ENCODE results near the gene IRF2.

Gene IRF2

DNA sequence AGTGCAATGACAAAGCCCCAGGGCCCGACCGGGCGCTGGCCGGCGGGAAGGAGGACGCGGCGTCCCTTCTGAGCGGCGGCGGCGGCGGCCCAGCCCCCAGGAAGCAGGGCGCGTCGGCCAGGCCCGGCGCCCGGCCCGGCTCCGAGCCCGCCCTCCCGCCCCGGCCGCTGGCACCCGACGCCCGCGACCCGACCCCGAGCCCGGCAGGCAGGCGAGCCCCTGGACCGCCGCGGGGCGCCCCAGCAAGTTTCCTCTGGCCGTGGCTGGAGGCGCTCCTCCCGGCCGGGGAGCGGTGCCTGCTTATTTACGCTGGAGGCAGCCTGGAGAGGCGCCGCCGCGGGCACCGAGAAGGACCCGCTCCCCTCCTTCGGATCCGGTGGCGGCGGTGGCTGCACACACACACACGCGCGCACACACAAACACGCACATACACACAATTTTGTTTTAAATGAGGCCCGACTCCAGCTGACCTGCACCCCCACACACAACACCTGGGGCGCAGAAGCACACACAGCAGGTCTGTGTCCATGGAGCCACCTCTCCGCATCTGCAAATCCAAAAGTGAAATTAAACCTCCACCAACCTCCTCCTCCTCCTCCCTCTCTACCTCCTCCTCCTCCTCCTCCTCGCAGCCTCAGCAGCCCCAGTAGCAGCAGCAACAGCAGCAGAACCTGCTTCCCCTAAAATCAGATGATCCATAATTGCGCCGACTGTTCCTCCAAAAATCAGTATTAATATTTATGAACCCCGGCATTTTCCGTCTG, 669 bp downstream of the IRF2 start:
- DNase-seq (ENCODE audit: low read depth) = peak; percentile 45

DNA sequence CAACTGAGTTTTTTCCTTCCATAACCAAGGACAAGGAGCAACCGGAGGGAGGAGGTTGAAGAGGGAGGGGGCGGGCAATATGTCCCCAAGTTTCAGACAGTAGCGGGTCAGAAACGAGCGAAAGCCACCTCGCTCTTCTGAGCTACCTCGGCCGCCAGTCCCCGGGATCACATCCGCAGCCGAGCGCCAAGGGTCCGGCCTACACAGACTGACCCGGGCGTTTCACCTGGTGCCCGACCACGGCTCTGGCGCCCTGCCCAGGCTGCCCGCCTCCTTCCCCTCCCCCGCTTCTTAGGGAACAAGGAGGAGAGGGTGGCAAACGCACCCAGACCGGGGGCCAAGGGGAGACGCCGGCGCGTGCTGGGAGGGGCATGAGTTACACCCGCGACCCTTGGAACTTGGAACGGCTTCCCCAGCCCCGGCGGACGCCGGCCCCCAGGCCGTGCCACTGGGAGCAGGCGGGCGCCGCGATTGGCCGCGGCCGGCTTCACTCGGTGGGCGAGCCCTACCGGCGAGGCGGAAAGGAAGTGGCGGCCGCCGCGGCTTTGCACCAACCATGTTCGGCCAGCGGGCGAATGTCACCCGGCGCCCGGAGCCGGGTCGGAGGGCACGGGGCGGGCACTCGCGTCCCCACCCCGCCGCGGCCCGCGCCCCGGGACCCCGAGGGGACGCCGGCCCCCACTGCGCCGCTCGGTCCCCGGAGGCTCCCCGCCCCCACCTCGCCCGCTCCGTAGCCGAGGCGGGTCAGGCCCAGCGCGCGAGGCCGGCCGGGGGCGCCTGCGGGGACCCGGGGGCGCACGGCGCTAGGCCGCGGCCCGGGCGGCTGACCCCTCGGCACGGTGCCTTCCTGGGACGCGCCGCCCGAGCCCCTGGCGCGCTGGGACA, 1.5 kb downstream of the IRF2 start:
- peak; percentile 65 for DNase-seq (ENCODE audit: low read depth)

DNA sequence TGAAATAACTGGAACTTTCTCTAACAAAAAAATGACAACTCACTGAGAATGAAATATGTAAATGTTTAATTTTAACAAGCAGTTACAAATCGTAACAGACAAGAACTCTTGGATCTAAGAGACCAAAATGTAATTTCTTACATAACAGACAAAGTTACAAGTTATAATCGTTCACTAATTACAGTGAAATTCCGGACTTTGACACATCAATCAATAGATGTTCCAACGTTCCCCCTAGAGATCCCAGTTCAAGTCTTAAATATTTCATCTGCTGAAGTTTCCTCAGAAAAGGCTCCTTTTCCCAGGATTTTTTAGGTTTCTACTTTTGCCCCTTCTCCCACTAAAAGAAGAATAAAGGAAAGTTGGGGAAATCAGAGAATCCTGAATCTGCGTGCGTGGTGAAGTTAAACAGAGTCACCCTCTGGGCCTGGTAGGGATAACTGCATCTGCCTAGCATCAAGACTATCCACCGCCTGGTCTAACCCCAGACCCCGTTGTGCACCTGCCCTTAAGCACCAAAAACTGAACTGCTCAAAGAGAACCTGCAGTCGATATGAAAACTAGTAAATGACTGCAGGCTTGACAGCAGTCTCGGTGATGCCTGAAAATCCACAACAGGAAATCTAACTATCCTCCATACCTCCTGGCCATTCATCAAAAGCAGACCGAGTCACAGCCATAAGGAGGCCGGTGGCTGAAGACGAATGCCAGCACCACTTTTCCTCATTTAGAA, 2.3 kb downstream of the IRF2 start:
- peak; percentile 30 for DNase-seq (ENCODE audit: low read depth)

DNA sequence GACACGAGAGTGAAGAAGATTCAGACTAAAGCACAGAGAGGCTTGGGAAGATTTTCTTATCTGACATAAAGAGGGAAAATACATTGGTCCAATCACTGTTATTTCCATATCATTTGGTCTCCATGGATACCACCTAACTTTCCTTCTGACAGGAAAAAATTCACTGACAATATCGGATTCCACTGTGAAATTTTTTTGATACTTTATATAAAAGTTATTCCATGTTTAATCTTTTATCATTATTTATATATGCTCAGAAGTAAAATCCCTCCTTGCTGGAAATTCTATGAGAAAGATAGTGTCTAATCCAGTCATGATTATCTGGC, 3.6 kb downstream of the IRF2 start:
- no peak for DNase-seq (ENCODE audit: low read depth)

DNA sequence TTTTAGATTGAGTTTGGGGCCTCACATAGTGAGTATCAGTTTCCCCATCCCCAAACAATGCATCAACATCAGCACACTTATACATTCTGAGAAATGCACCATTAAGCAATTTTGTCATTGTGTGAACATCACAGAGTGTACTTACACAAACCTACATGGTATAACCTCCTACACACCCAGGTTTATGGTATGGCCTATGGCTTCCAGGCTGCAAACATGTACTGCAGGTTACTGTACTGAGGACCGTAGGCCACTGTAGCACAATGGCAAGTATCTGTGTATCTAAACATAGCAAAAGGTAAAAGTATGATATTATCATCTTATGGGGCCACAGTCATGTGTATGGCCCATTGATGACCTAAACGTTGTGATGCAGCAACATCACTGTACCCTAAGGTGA, 7.7 kb downstream of the IRF2 start:
- no peak for DNase-seq (ENCODE audit: low read depth)

DNA sequence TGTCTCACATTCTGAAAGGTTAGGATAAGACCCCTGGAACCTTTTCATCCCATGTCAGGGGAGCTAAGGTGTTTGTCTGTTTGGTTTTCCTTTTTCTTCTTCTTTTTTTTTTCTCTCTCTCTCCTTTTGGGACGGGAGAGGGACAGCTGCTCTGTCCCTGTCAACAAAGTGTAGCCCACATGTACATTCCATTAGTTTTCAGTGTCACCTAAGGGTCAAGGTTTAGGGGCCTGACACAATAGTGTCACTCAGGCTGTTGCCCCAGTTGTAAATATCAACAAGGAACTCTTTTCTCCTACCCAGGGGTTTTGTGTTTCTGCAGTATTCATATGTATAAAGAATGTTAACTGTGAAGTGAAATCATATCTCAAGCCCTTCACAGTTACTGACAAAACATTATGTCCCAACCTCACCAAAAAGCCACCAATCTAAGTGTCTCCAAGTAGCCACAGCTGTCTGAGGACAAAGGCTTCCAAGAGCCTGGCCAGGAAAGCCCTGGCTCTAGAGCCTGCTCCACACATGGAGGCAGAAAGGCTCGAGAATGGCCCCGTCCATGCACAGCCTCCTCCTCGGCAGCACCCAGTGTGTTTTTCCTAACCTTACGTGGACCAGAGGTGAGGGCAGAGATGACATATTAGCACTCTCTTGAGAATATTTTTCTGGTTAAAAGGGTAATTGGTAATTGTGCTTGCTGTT, 9.4 kb downstream of the IRF2 start:
- DNase-seq (ENCODE audit: low read depth) = no peak

DNA sequence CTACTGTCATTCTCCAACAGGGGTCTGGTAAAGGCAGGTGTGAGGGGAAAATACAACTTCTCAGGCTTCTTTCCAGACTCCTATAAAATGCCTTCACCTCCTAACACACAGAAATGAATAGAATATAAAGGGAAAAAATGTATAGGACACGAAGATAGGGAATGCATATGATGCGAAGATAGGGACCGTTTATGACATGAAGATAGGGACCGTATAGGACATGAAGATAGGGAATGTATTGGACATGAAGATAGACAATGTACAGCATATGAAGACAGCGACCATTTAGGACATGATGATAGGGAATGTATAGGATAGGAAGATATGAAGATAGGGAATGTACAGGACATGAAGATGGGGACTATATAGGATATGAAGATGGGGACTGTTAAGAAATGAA, 10.5 kb downstream of the IRF2 start:
- no peak for DNase-seq (ENCODE audit: low read depth)

DNA sequence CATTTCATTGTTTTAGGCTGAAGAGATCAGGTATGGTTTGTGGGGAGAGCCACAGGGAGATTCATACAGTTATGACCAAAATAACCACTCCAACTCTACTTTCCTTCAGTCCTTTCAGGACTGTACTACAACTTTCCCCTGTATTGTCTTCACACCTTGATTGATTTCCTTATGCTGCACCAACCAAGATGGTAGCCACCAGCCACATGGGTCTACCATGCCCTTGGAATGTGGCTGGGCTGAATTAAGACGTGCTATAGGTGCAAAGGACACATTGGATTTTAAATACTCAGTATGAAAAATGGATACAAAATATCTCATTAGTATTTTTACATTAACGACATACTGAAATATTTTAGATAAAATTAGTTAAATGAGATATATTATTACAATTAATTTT, 11.2 kb downstream of the IRF2 start:
- DNase-seq (ENCODE audit: low read depth) = no peak

DNA sequence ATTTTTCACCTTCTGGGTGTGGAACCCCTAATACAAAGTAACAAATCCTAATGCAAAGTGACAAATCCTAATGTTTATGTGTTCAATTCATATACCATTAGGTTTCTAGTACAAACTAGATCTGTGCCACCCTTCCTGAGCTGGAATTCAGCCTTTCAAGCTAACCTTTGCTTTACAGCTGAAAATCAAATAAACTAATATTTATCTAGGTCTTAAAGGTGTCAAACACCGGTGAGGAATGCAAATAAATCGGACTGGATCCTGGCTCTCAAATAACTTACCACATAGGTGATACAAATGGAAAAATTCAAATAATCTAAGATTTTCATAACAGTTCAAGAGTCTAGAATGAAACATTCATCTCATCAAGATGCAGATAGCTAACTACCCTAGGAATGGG, 11.6 kb downstream of the IRF2 start:
- DNase-seq (ENCODE audit: low read depth) = no peak

DNA sequence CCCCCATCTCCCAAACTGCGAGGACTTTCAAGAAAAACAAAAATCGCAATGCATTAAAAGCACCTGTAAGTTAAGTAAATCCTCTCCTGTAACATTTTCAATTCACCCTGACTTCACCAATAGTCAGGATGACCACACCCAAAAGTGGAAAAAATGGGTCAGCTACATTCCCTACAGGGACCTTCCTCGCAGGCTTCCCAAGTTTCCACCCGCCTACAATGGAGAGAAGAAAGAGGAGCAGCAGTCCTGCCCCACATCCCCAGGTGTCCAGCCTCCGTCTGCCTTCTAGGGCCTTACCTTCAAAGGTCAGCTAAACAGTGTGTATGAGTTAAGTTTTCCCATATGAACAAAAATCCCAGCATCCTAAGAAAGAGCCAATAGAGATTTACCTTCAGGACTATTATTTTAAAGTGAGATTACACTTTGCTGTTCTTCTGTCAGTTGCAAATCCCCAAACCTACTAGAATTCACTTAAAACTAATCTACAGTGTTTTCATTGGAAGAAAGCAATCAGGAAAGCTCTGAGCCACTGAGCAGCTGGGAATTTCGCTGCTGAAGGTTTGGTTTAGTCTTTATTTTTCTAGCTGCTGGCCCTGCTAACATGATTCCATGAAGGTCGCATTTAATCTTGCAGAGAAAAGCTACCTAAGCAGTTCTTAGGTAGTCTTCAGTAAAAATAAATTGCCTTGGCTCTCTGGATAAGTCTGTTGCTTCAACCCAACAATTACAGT, 12.5 kb downstream of the IRF2 start:
- no peak for DNase-seq (ENCODE audit: low read depth)

DNA sequence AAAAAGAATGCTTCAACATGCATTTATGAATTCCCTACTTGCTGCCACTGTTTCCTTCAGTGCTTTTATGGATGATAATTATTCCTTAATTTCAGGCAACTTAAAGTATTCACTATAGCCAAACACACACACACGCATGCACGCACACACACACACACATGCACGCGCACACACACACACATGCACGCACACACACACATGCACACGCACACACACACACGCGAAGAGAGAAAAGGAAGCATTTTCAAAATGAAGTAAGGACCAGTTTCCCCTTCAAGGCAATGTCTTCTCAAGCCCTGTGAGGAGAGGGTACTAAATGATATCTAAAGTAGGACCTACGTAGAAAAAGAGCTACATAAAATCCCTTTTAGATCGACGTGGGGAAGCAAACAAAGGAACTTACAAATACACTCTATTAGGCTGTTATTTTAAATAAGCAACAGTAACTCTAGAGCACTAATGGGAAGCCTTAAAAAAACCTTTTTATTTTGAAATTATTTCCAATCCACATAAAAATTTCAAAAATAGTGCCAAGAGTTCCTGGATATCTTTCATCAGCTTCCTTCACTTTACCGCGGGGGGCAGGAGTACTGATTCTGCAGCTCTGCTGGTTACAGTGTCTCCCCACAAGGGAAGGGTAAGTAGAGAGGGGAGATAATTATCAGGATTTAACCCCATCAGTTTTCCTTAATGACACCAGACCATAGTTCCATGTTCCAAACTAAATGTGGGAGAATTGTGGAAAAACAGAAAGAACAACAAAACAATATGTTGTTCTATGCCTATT, 13.7 kb downstream of the IRF2 start:
- DNase-seq (ENCODE audit: low read depth) = no peak

DNA sequence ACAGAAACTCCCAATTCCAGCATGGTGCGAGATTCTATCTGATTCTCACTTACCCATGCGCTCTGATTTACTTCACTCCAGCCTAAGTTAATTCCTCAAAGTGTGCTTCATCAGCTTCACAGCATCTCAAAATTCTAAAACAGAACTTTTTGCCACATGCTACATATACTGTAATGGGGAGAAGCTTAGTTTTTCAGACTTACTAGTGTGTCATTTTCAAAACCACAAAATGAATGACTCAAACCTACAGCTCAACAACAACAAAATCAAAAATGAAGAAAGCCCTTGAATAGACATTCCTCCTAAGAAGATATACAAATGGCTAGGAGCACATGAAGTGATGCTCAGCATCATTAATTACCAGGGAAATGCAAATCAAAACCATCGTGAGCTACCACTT, 14.9 kb downstream of the IRF2 start:
- peak; percentile 85 for DNase-seq (ENCODE audit: low read depth)

DNA sequence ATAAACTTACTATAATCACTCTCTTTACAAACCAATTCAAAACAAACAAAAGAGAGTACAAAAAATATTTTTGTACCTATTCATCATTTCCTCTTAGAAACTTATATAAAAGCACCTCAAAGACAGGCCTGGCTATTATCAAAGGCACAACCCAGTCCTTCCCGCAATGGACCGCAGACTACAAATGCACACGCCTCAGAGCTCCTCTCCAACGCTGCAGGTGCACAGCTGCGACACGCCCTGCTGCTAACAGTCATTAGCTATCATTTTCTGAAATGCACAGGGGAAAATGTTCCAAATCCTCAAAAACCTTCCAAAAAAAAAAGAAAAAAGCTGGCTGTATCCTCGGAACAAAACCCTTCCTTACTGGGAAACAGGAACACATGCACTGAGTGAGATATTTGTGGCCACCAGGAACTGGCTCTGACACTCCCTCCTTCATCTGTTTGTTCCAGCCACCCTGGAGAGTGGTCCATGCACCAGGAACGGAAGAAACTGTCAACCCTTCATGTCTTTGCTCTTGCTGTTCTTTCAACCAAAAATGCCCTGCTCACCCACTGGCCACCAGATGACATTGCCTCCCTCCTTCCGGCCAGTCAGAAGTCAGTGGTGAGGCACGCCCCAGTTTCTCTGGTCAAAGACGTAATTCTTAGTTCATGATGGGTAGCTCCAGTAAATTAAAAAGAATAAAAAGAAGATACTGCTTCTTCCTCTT, 16.7 kb downstream of the IRF2 start:
- DNase-seq (ENCODE audit: low read depth) = peak; percentile 23

DNA sequence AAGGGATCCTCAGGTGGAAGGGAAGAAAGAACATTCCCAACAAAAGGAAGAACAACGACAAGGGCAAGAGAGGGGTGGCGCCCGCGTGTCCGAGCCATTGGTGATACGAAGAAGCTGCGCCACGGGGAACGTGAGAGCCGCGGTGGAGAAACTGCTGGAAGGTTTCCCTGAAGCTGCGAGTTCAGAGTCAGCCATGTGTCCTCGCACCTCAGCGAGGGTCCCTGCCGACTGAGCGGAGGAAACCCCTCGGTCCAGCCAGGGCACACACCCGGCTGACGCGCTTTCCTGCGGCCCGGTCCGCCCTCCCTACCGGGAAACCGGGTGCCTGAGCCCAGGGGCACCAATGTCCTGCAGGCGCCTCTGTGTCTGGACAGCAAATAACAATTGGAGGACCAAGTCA, 18.0 kb downstream of the IRF2 start:
- no peak for DNase-seq (ENCODE audit: low read depth)

DNA sequence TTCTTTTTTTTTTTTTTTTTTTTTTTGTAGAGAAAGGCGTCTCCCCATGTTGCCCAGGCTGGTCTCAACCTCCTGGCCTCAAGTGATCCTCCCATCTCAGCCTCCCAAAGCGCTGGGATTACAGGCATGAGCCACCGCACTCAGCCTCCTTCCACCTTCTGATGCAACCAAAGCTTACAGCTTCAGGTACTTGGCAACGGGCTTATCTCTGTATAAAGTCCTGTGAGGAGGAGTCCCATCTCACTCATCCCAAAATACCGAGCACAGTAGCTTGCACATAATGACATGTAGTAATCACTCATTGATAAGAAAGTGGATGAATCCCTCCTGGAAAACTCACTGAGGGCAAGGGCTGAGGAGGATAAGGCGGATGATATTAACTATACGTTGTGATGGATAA, 19.1 kb downstream of the IRF2 start:
- no peak for DNase-seq (ENCODE audit: low read depth)

DNA sequence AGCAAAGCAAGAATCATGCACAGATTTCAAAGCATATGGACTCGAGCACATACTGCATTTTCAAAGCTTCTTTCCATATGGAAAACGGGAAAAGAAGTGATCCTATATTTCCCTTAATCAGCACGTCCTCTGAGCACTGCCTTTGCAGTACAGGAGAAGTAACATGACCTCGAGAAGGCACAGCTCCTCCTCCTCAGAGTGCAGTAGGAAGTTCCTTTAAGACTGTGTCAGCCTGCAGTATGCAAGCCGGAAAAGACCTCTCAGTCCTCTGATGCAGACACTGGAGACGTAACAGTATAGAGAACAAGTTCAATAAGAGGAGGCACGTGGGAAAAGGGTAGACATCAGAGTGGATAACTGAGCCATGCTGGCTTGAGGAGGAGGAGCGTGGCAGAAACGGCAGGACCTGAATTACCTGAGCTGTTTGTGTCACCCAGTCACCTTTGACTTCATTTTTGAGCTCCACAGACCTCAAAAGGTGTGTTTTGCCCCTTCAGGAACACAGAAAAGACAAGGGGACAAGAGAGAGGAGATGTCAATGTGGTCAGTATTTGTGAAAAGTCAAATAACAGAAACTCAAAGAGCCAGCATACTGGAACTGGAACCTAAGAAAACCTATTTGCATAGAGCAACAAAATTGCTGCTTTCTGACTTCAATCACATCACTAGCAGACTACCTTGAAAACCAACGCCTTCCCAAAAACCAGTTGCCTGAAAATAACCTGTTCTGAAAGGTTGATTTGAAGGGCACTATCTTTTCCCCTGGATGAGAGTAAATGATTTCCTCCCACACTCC, 20.8 kb downstream of the IRF2 start:
- peak; percentile 97 for DNase-seq (ENCODE audit: low read depth)

DNA sequence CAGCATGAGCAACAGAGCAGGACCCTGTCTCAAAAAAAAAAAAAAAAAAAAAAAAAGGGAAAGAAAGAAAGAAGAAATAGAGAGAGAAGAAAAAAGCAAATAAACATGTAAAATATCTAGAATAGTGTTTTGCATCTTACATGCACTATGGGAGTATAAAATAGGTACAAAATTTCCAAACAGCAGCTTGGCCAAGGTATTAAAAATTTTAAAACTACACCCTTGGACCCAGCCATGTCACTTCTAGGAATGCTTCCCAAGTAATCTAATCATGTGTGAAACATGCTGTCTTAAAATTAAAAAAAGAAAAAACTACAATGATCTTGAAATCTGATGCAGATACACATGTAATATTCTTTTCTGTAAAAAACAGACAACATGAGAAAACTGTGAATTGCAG, 21.6 kb downstream of the IRF2 start:
- no peak for DNase-seq (ENCODE audit: low read depth)

DNA sequence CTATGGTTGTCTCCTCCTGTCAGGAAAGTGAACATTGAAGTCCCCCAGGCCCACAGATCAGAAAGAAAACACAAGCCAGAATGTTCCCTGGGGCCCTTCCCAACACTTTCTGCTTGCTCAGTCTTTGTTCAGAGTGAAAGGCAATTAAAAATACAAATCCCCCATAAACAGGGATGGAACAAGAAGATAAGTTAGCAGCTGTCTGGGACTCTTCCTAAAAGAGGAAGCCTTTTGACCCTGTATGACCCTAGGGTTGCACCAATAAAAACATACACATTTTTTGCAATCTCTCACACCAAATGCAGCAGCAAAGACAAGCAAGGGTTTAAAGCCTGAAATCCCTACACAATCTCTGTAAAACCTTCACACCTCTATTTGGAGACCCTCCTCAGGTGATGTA, 22.6 kb downstream of the IRF2 start:
- no peak for DNase-seq (ENCODE audit: low read depth)

Measured in iris pigment epithelial cell (primary cell).